ENCODE results near the gene PTPRF. TPM values are rescaled to one million over a fixed set of nuclear protein-coding genes. Genes with fewer than 3 reads are reported as not detected.

Gene PTPRF
- total and polyA plus RNA-seq, 4 donors, result 41.2 to 241 (median 85.6) TPM

GRCh38 chr1:43598622-43599021 lies 67.9 kb downstream of the PTPRF start:
- H3K9ac ChIP-seq (ENCODE audit: low read depth in 1 of 2, low read length in 2 of 2), result no peak overlapping the region
- no peak overlapping the region for H3K27ac ChIP-seq (ENCODE audit: low read depth in 1 of 2, low read length in 2 of 2)
- DNase-seq (ENCODE audit: low spot score), result no peak
- peaks cover 7 to 63% (median 40%) of the 10 kb centered on the region in 4 donors for H3K36me3 ChIP-seq (ENCODE audit: control insufficient read depth in 4 of 4, insufficient read depth in 3 of 4, low read depth in 1 of 4, low read length in 3 of 4)
- H3K4me1 ChIP-seq (ENCODE audit: control insufficient read depth in 4 of 4, insufficient read depth in 4 of 4, low read length in 3 of 4), result no peaks in the 10 kb centered on the region
- H3K9me3 ChIP-seq (ENCODE audit: control insufficient read depth in 4 of 4, low read length in 3 of 4), result no peaks in the 10 kb centered on the region
- H3K4me3 ChIP-seq (ENCODE audit: low read depth in 1 of 3, low read length in 3 of 3), result no peak overlapping the region
- no peak for TF ChIP-seq YY1 (IDR thresholded peaks at IDR 0.05)
- no peak for TF ChIP-seq ZBTB33 (IDR thresholded peaks at IDR 0.05)
- no peak for TF ChIP-seq ATF3 (IDR thresholded peaks at IDR 0.05)
- TF ChIP-seq FOXA1 (IDR thresholded peaks at IDR 0.05), result no peak
- no peak for TF ChIP-seq RAD21 (IDR thresholded peaks at IDR 0.05)
- TF ChIP-seq JUND (IDR thresholded peaks at IDR 0.05), result no peak
- TF ChIP-seq, protein P1, sequence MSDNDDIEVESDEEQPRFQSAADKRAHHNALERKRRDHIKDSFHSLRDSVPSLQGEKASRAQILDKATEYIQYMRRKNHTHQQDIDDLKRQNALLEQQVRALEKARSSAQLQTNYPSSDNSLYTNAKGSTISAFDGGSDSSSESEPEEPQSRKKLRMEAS (IDR thresholded peaks at IDR 0.05), result no peak
- TF ChIP-seq, protein P2, sequence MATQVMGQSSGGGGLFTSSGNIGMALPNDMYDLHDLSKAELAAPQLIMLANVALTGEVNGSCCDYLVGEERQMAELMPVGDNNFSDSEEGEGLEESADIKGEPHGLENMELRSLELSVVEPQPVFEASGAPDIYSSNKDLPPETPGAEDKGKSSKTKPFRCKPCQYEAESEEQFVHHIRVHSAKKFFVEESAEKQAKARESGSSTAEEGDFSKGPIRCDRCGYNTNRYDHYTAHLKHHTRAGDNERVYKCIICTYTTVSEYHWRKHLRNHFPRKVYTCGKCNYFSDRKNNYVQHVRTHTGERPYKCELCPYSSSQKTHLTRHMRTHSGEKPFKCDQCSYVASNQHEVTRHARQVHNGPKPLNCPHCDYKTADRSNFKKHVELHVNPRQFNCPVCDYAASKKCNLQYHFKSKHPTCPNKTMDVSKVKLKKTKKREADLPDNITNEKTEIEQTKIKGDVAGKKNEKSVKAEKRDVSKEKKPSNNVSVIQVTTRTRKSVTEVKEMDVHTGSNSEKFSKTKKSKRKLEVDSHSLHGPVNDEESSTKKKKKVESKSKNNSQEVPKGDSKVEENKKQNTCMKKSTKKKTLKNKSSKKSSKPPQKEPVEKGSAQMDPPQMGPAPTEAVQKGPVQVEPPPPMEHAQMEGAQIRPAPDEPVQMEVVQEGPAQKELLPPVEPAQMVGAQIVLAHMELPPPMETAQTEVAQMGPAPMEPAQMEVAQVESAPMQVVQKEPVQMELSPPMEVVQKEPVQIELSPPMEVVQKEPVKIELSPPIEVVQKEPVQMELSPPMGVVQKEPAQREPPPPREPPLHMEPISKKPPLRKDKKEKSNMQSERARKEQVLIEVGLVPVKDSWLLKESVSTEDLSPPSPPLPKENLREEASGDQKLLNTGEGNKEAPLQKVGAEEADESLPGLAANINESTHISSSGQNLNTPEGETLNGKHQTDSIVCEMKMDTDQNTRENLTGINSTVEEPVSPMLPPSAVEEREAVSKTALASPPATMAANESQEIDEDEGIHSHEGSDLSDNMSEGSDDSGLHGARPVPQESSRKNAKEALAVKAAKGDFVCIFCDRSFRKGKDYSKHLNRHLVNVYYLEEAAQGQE (IDR thresholded peaks at IDR 0.05), result no peak
- TF ChIP-seq, protein P3, sequence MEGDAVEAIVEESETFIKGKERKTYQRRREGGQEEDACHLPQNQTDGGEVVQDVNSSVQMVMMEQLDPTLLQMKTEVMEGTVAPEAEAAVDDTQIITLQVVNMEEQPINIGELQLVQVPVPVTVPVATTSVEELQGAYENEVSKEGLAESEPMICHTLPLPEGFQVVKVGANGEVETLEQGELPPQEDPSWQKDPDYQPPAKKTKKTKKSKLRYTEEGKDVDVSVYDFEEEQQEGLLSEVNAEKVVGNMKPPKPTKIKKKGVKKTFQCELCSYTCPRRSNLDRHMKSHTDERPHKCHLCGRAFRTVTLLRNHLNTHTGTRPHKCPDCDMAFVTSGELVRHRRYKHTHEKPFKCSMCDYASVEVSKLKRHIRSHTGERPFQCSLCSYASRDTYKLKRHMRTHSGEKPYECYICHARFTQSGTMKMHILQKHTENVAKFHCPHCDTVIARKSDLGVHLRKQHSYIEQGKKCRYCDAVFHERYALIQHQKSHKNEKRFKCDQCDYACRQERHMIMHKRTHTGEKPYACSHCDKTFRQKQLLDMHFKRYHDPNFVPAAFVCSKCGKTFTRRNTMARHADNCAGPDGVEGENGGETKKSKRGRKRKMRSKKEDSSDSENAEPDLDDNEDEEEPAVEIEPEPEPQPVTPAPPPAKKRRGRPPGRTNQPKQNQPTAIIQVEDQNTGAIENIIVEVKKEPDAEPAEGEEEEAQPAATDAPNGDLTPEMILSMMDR (IDR thresholded peaks at IDR 0.05; ENCODE audit: low read depth, low read length, missing input control), result no peak
- no peak for TF ChIP-seq FOXA2 (IDR thresholded peaks at IDR 0.05)
- TF ChIP-seq HNF4A (conservative IDR thresholded peaks at IDR 0.05), result no peak
- TF ChIP-seq EGR1 (IDR thresholded peaks at IDR 0.05; ENCODE audit: low read depth in 2 of 2), result no peak
- TF ChIP-seq GABPA (IDR thresholded peaks at IDR 0.05 in 1 of 2, conservative IDR thresholded peaks at IDR 0.05 in 1 of 2), result no peak
- TF ChIP-seq SP1 (IDR thresholded peaks at IDR 0.05), result no peak
- TF ChIP-seq TAF1 (conservative IDR thresholded peaks at IDR 0.05), result no peak
- 96% methylated on average over 11 of the region's 11 CpGs for WGBS
- no peaks in the 10 kb centered on the region for H3K27me3 ChIP-seq (ENCODE audit: control insufficient read depth in 4 of 4, insufficient read depth in 4 of 4, low read length in 3 of 4)
